Epidermal melanocyte (primary cell): ENCODE results near the gene CGB8.

Experiments used
- DNase-seq: peaks from one replicate; pipeline ENCODE4 v3.0.0; 2011; ENCODE audit warnings: low spot score; ENCODE audit not compliant: insufficient read length

The CGB8 gene

GRCh38 chr19:49010453-49010852, 38.5 kb downstream of the CGB8 start:
- DNase-seq = no peak

GRCh38 chr19:49009828-49010227, 39.1 kb downstream of the CGB8 start:
- DNase-seq = no peak

GRCh38 chr19:49006905-49007304, 42.0 kb downstream of the CGB8 start:
- no peak for DNase-seq

GRCh38 chr19:49004964-49005614, 43.8 kb downstream of the CGB8 start:
- no peak for DNase-seq

- DNase-seq = no peak
Observed at GRCh38 chr19:49004133-49004532, 44.8 kb downstream of the CGB8 start.

- DNase-seq = peak; percentile 50
Observed at GRCh38 chr19:48999481-49000325, 49.2 kb downstream of the CGB8 start.

GRCh38 chr19:48997972-48998371, 50.9 kb downstream of the CGB8 start:
- no peak for DNase-seq
